HFFc6 (cell line): Measurements from ENCODE around the gene DDC. TPM values are rescaled to one million over a fixed set of nuclear protein-coding genes. Genes with fewer than 3 reads are reported as not detected.
"Not testable (repeated sequence)": the region's sequence is repeated elsewhere in the genome, so short reads cannot be mapped to it uniquely, and the experiment has no call there.

Experiments used
- DNase-seq: peaks from one replicate; pipeline ENCODE4 v3.0.0-alpha.2; 2018
- H3K27ac Mint-ChIP-seq: 2 replicates; pipeline ENCODE4 v1.8.0; 2020; ENCODE audit warnings: mild to moderate bottlenecking, mixed read lengths
- H3K27me3 Mint-ChIP-seq: 2 replicates; pipeline ENCODE4 v1.8.0; 2021; ENCODE audit warnings: mild to moderate bottlenecking, moderate library complexity, mixed read lengths; ENCODE audit not compliant: insufficient read depth
- H3K36me3 Mint-ChIP-seq: 2 replicates; pipeline ENCODE4 v1.8.0; 2021; ENCODE audit warnings: low read depth, mixed read lengths
- H3K4me1 Mint-ChIP-seq: 2 replicates; pipeline ENCODE4 v1.8.0; 2020; ENCODE audit warnings: low read depth, mixed read lengths
- H3K4me3 Mint-ChIP-seq: 2 replicates; pipeline ENCODE4 v1.8.0; 2020; ENCODE audit warnings: mild to moderate bottlenecking, moderate library complexity, mixed read lengths
- H3K9me3 Mint-ChIP-seq: 2 replicates; pipeline ENCODE4 v1.8.0; 2020; ENCODE audit warnings: mild to moderate bottlenecking, mixed read lengths
- CTCF ChIP-seq: fragments of 200-600 bp; sonication (generic); IDR thresholded peaks from 2 replicates; pipeline ENCODE4 v1.5.0; 2021; ENCODE audit warnings: antibody characterized with exemption, mild to moderate bottlenecking
- total RNA-seq, 6 experiments: library from RNA; stranded (reverse); fragmentation: NEBNext Ultra II Directional; extraction: Animal tissue kit (Norgen Biotek cat#: 25700); gene quantifications; 2 replicates in 1 of 6; 3 replicates in 5 of 6; pipeline ENCODE4 v1.2.3, GENCODE V29; 2021

The DDC gene
- total RNA-seq, 6 experiments from 2014 or later = not detected

GRCh38 chr7:50577569-50577968, 12.4 kb upstream of the DDC start:
- Mint-ChIP-seq H3K27ac (no peak overlapping the region), H3K4me1 (no peaks in the 10 kb centered on the region), H3K36me3 (no peaks in the 10 kb centered on the region), H3K27me3 (peaks cover 16% of the 10 kb centered on the region), H3K9me3 (peaks cover 3% of the 10 kb centered on the region), H3K4me3 (no peak overlapping the region)
- DNase-seq = no peak
- TF ChIP-seq CTCF = no peak

GRCh38 chr7:50576388-50576787, 11.2 kb upstream of the DDC start:
- not testable (repeated sequence) for H3K36me3 Mint-ChIP-seq, H3K9me3 Mint-ChIP-seq, H3K27ac Mint-ChIP-seq, H3K4me1 Mint-ChIP-seq, DNase-seq, H3K4me3 Mint-ChIP-seq
- peaks cover 16% of the 10 kb centered on the region for H3K27me3 Mint-ChIP-seq

GRCh38 chr7:50567715-50568261, 2.6 kb upstream of the DDC start:
- H3K27ac Mint-ChIP-seq = no peak overlapping the region
- TF ChIP-seq CTCF = no peak
- no peak for DNase-seq
- no peak overlapping the region for H3K4me3 Mint-ChIP-seq
- H3K4me1 Mint-ChIP-seq = no peaks in the 10 kb centered on the region
- no peaks in the 10 kb centered on the region for H3K36me3 Mint-ChIP-seq
- H3K9me3 Mint-ChIP-seq = peaks cover 4% of the 10 kb centered on the region; the same call in 1 of the 2 replicates
- peaks cover 21% of the 10 kb centered on the region for H3K27me3 Mint-ChIP-seq

- Mint-ChIP-seq H3K27me3 (peaks cover 25% of the 10 kb centered on the region), H3K4me3 (no peak overlapping the region), H3K4me1 (no peaks in the 10 kb centered on the region), H3K9me3 (peaks cover 4% of the 10 kb centered on the region; the same call in 1 of the 2 replicates), H3K36me3 (no peaks in the 10 kb centered on the region), H3K27ac (no peak overlapping the region)
- no peak for TF ChIP-seq CTCF
- DNase-seq = no peak
Observed at GRCh38 chr7:50565977-50566376, 772 bp upstream of the DDC start.

GRCh38 chr7:50565559-50565916, 333 bp upstream of the DDC start:
- Mint-ChIP-seq H3K27ac (no peak overlapping the region), H3K4me3 (no peak overlapping the region), H3K9me3 (peaks cover 2% of the 10 kb centered on the region; the same call in 1 of the 2 replicates), H3K27me3 (peaks cover 29% of the 10 kb centered on the region), H3K36me3 (no peaks in the 10 kb centered on the region), H3K4me1 (no peaks in the 10 kb centered on the region)
- no peak for DNase-seq
- no peak for TF ChIP-seq CTCF

- H3K9me3 Mint-ChIP-seq = no peaks in the 10 kb centered on the region
- H3K4me1 Mint-ChIP-seq = no peaks in the 10 kb centered on the region
- no peaks in the 10 kb centered on the region for H3K36me3 Mint-ChIP-seq
- DNase-seq = no peak
- H3K27me3 Mint-ChIP-seq = peaks cover 31% of the 10 kb centered on the region
- no peak overlapping the region for H3K27ac Mint-ChIP-seq
- H3K4me3 Mint-ChIP-seq = no peak overlapping the region
- TF ChIP-seq CTCF = no peak
Observed at GRCh38 chr7:50564171-50564570, 1.0 kb downstream of the DDC start.
